ENCODE data around the gene MYRIP. TPM values are rescaled to one million over a fixed set of nuclear protein-coding genes. Genes with fewer than 3 reads are reported as not detected.
"Not testable (repeated sequence)": the region's sequence is repeated elsewhere in the genome, so short reads cannot be mapped to it uniquely, and the experiment has no call there.

The MYRIP gene
- total RNA-seq, 2 experiments from 2014 or later = not detected

DNA sequence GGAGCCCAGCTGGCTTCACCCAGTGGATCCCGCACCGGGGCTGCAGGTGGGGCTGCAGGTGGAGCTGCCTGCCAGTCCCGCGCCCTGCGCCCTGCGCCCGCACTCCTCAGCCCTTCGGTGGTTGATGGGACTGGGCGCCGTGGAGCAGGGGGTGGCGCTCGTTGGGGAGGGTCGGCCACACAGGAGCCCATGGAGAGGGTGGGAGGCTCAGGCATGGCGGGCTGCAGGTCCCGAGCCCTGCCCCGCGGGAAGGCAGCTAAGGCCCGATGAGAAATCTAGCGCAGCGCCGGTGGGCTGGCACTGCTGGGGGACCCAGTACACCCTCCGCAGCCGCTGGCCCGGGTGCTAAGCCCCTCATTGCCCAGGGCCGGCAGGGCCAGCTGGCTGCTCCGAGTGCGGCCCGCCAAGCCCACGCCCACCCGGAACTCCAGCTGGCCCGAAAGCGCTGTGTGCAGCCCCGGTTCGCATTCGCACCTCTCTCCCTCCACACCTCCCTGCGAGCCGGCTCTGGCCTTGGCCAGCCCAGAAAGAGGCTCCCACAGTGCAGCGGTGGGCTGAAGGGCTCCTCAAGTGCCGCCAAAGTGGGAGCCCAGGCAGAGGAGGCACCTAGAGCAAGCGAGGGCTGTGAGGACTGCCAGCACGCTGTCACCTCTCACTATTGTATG is 268.6 kb downstream of the MYRIP start:
- DNase-seq; POLR2A ChIA-PET; H3K4me3 Mint-ChIP-seq; H3K36me3 Mint-ChIP-seq (ENCODE audit: low read depth); H3K27me3 Mint-ChIP-seq; H3K9me3 Mint-ChIP-seq; H3K4me1 Mint-ChIP-seq; CTCF ChIA-PET; H3K27ac Mint-ChIP-seq: not testable (repeated sequence)

DNA sequence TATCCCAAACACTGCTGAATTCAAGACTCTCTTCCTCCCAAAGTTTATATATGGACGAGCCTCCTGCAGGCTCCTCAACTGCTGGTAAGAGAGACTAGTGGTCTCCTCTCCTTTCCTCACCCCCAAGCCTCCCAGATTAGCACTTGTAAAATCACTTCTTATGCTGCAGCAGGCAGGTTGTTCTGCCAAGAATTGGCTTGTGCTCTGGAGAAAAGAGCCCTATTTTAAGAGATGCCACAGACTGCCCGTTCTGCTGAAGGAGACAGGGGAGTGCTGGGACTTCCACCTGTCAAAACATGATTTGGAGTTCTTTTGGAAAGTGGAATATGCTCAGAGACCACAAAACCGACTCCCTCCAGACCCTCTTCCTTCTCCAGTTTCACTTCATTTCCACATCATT is 269.2 kb downstream of the MYRIP start:
- peaks cover 7% of the 10 kb centered on the region for H3K9me3 Mint-ChIP-seq
- H3K27me3 Mint-ChIP-seq = peaks cover 2% of the 10 kb centered on the region
- POLR2A ChIA-PET = no interaction called here
- no peak overlapping the region for H3K4me3 Mint-ChIP-seq
- no peak for DNase-seq
- CTCF ChIA-PET = no interaction called here
- H3K4me1 Mint-ChIP-seq = no peaks in the 10 kb centered on the region
- no peaks in the 10 kb centered on the region for H3K36me3 Mint-ChIP-seq (ENCODE audit: low read depth)
- no peak overlapping the region for H3K27ac Mint-ChIP-seq

DNA sequence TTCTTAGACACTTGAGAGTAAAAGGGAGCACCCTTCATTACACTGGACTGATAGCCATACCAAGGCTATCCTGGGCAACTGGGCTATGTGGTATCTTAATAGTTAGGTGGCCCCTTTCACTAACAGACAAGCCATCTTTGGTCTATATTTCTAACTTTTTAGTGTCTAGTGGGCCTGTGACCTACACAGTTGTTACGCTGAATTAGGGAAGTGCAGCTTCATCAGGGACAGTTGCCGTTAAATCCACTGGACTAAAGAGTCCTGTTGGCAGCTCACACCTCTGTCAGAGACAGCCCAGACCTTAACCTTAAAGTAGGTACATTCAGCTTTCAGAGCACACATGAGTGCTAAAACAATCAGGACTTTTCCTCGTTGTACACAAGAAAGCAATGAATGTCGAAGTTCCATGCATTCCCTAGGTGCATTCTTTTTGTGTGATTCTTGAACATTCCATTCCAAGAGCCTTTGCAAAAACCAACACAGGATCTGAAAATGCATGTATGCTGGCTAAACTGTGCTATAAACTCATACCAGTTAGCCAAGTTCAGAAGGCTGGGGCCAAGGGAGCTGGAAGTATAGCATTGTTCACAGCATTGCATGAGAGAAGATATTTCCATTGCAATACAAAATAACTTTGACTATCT is 269.9 kb downstream of the MYRIP start:
- Mint-ChIP-seq H3K36me3 (ENCODE audit: low read depth) (no peaks in the 10 kb centered on the region), H3K9me3 (peaks cover 7% of the 10 kb centered on the region), H3K27me3 (peaks cover 2% of the 10 kb centered on the region), H3K27ac (no peak overlapping the region), H3K4me1 (no peaks in the 10 kb centered on the region), H3K4me3 (no peak overlapping the region)
- CTCF ChIA-PET = no interaction called here
- POLR2A ChIA-PET = no interaction called here
- no peak for DNase-seq

DNA sequence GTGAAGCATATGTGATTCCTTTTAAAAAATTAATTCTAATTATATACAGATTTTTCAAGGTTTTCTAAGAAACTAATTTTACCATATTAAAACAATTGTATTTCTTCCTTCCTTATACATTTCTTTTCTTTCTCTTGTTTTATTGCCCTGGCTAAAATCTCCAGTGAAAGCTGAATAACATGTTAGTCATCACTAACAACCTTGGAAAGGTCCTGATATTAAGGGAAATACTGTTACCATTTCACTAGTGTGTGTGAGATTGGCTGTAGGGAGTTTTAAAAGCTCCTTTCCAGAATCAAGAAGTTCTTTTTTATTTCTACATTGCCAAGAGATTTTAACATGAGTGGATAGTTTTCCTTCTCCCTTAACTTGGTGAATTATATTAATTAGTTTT is 270.4 kb downstream of the MYRIP start:
- Mint-ChIP-seq H3K36me3 (ENCODE audit: low read depth) (no peaks in the 10 kb centered on the region), H3K4me1 (no peaks in the 10 kb centered on the region), H3K27ac (no peak overlapping the region), H3K4me3 (no peak overlapping the region), H3K27me3 (peaks cover 2% of the 10 kb centered on the region), H3K9me3 (peaks cover 7% of the 10 kb centered on the region)
- ChIA-PET CTCF (no interaction called here), POLR2A (no interaction called here)
- DNase-seq = no peak

DNA sequence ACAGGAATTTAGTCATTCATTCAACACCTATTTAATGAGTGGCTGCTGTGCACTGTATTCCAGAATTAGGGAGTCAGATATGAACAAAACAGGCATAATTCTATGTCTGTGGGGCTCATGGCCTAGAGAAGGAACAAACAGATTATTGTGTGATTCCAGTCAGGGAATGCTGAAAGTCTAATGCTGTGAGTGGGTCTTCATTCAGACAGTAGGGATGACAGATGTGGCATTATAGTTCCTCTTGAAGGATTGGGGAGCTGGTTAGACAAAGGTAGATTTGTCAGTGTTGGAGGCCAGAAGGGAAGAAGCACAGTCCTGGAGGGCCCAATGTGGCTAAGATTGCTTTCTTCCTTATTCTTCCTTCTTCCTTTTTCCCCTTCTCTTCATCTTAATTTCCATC is 273.7 kb downstream of the MYRIP start:
- Mint-ChIP-seq H3K4me3 (no peak overlapping the region), H3K27ac (no peak overlapping the region), H3K9me3 (peaks cover 7% of the 10 kb centered on the region), H3K27me3 (peaks cover 2% of the 10 kb centered on the region), H3K36me3 (ENCODE audit: low read depth) (no peaks in the 10 kb centered on the region), H3K4me1 (no peaks in the 10 kb centered on the region)
- ChIA-PET CTCF (no interaction called here), POLR2A (no interaction called here)
- DNase-seq = no peak

DNA sequence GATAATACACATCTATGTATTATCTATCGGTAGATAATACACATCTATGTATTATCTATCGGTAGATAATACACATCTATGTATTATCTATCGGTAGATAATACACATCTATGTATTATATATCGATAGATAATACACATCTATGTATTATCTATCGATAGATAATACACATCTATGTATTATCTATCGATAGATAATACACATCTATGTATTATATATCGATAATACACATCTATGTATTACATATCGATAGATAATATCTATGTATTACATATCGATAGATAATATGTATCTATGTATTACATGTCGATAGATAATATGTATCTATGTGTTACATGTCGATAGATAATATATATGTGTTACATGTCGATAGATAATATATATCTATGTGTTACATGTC is 275.0 kb downstream of the MYRIP start:
- CTCF ChIA-PET; H3K36me3 Mint-ChIP-seq (ENCODE audit: low read depth): not testable (repeated sequence)

DNA sequence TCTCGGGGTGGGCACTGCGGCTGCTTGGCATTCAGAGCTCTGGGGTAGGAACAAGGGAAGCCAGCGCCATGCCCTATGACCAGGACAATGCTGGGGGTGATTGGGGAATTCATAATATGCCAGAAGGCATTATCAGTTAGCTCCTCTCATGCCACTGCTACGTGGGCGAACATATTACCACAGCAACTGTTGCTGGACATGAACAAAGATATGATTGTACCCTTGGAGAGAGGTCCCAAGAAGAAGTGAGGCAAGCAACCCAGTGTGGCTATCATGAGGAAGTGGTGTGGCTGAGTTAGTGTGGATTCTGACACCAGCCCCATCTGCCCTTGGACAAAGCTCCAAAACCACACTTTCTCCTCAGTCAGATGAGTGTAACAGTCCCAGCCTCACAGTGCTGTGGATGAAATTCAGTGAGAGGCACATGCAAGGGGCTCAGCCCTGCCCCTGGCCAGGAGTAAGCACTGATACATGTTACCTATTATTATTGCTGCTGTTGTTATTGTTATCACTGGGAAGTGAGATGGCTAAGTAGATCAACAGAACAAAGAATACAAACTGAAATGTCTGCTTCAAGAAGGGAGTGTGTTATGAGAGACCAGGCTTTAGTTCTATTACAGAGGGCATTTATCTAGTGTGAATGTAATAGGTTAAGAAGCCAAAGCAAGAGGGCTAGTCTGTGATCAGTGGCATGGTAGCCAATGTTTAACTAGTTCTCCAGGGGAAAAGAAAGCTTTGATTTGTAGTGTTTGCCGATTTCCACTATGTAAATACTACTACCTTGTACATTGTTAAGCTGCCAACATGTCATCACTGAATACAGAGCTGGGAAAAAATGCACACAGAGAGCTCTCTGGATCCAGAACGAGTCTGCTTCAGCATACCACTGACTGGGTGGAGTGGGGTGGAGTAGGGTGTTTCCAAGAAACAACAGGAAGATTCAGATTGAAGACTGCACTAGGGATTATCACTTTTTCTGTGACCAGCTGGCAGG is 277.8 kb downstream of the MYRIP start:
- ChIA-PET CTCF (interaction anchor here (0.5 kb wide), 1 partner anchor 414 kb away, joined by 3 read pairs; no protein-coding TSS in a partner anchor), POLR2A (no interaction called here)
- no peak for DNase-seq
- no peaks in the 10 kb centered on the region for H3K4me1 Mint-ChIP-seq
- H3K9me3 Mint-ChIP-seq = peaks cover 2% of the 10 kb centered on the region
- H3K27me3 Mint-ChIP-seq = no peaks in the 10 kb centered on the region
- no peak overlapping the region for H3K4me3 Mint-ChIP-seq
- H3K27ac Mint-ChIP-seq = no peak overlapping the region
- H3K36me3 Mint-ChIP-seq (ENCODE audit: low read depth) = no peaks in the 10 kb centered on the region

More for the DNA sequence above, 275.0 kb downstream of the MYRIP start:
- H3K9me3 Mint-ChIP-seq, H3K4me1 Mint-ChIP-seq, DNase-seq, H3K4me3 Mint-ChIP-seq, POLR2A ChIA-PET, H3K27ac Mint-ChIP-seq, H3K27me3 Mint-ChIP-seq: not testable (repeated sequence)

DNA sequence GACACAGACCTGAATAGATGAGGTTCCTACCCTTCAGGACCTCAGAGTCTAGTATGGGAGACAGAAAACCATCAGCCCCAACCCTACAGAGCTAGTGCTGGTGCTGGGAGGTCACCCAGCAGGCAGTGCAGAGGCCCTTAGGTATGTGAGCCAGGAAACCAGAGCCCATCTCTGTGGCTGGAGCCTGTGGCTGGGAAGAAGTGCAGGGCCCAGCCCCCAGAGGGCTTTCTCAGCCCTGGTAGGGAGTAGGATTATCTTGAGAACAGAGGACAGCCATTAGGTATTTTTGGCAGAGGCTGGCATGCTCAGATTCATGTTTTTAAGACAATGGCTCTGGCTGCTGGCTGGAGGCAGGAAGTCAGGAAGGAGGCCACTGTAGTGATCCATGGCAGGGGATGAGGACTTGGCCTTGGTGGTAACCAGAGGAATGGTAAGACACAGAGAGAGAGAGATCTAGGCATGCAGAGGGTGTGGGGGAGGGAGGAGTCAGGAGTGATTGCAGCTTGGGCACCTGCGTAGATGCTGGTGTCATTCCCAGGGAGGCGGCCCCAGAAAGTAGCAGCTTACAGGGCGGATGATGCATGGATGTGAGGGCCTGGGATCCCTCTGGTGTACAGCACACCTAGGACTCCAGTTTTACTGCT is 279.2 kb downstream of the MYRIP start:
- Mint-ChIP-seq H3K9me3 (no peaks in the 10 kb centered on the region), H3K36me3 (ENCODE audit: low read depth) (no peaks in the 10 kb centered on the region), H3K27ac (no peak overlapping the region), H3K27me3 (no peaks in the 10 kb centered on the region), H3K4me3 (no peak overlapping the region), H3K4me1 (no peaks in the 10 kb centered on the region)
- DNase-seq = no peak
- ChIA-PET CTCF (no interaction called here), POLR2A (no interaction called here)

DNA sequence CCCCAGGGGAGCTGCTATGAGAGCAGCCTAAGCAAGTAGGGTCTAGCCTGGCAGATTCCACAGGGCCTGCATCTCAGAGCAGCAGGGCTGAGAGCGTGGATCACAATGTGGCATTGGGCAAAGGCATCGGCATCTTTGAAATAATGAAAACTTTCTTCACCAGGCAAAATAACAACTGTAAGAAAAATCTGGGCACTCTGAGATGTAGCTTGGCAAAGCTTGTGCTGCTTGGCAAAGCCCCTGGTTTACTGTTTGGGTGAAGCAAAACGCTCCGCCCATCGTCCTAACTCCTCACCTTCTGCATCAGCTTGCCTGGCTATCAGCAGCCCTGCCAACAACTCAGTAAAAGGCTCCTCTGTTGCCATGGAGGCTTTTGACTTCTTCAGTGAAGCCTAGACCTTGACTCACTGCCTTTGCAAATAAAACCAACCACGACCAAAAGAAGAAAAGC is 287.3 kb downstream of the MYRIP start:
- ChIA-PET POLR2A (no interaction called here), CTCF (no interaction called here)
- H3K9me3 Mint-ChIP-seq = no peaks in the 10 kb centered on the region
- H3K36me3 Mint-ChIP-seq (ENCODE audit: low read depth) = no peaks in the 10 kb centered on the region
- no peaks in the 10 kb centered on the region for H3K4me1 Mint-ChIP-seq
- peaks cover 11% of the 10 kb centered on the region for H3K27me3 Mint-ChIP-seq
- no peak overlapping the region for H3K4me3 Mint-ChIP-seq
- no peak overlapping the region for H3K27ac Mint-ChIP-seq
- no peak for DNase-seq

DNA sequence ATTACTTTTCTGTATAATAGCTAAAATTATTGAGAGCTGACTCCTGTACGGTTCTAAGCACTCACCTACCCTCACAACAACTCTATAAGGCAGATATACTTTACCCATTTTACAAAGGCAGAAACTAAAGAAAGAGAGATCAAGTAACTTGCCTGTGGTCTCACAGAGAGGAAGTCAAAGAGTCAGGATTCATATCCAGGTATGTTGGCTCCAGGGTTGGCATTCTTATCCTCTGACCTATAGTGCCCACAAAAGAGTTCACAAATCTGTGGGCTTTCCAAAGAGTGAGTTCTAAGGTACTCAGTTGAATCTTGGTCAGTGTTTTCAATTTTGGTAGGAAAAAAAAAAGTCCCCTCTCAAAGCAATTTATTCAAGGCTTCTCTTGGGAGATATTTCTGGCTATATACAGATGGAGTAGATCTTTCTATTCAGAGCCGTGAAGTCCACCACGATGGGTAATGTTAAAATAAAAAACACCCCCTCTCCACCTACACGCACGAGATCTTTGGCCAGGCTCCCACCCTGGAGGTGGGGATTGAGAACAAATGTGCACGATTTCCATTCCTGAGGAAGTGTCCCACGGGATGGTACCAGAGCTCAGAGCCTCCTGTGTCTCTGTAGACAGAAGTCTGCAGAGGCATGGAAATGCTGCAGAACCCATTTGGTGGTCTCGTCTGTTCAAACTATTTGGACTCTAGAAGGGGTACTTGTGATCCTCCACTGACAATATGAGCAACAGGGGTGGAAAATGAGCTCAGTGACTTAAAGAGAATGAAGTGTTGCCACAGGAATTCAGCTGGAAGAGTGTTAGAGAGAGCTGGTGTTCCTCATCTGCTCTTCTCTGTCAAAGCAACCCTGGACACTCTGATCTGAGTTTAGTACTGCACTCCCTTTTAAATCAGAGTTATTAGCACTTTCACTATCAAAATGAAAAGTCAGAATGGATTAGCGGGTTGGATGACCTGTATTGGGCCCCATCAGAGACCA is 288.0 kb downstream of the MYRIP start:
- Mint-ChIP-seq H3K4me3 (no peak overlapping the region), H3K36me3 (ENCODE audit: low read depth) (no peaks in the 10 kb centered on the region), H3K27ac (no peak overlapping the region), H3K9me3 (no peaks in the 10 kb centered on the region), H3K27me3 (peaks cover 11% of the 10 kb centered on the region), H3K4me1 (no peaks in the 10 kb centered on the region)
- ChIA-PET POLR2A (no interaction called here), CTCF (no interaction called here)
- DNase-seq = no peak

DNA sequence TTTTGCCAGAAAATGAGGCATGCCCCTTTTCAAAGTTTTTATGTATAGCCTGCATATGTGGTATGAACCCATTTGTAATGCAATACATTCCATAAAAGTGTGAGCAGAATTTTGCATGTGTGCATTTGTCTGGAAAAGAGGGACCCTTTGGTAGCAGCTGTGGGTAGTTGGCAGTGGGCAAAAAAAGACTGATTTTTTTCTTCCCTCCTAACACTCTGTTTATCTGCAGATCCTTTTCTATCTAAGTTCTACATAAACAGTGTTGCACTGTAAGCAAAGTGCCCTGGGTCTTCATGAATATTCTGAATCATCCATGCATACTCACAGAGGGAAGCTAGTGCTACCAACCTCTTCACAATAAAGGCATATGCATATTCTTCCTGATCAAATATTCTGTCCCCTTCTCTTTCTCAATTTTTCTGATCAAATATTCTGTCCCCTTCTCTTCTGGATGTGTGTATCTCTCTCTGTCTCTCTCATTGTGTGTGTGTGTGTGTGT is 288.9 kb downstream of the MYRIP start:
- CTCF ChIA-PET = no interaction called here
- Mint-ChIP-seq H3K36me3 (ENCODE audit: low read depth) (no peaks in the 10 kb centered on the region), H3K27me3 (peaks cover 11% of the 10 kb centered on the region), H3K4me3 (no peak overlapping the region), H3K9me3 (no peaks in the 10 kb centered on the region), H3K27ac (no peak overlapping the region), H3K4me1 (no peaks in the 10 kb centered on the region)
- POLR2A ChIA-PET = no interaction called here
- no peak for DNase-seq

DNA sequence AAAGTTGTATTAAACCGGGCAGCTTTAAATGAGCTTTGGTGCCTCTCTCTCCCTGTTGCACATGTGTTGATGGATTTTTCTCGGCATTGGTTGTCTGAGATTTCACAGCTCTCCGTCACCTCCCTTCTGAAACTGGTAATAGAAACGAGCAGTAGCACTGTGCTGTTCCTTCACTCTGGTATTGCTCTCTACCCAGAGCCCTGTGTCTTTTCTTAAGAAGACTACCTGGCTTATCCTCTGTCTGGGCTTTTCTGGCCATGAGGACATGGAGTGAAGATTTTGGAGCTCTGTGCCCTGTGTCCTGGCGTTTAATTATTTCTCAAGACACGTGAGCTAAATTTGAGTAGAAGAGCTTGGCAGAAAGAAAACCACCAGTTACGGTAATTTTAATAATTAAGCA is 290.5 kb downstream of the MYRIP start:
- Mint-ChIP-seq H3K36me3 (ENCODE audit: low read depth) (no peaks in the 10 kb centered on the region), H3K27me3 (peaks cover 11% of the 10 kb centered on the region), H3K27ac (no peak overlapping the region), H3K4me1 (no peaks in the 10 kb centered on the region), H3K9me3 (no peaks in the 10 kb centered on the region), H3K4me3 (no peak overlapping the region)
- POLR2A ChIA-PET = no interaction called here
- no peak for DNase-seq
- CTCF ChIA-PET = no interaction called here

Data from activated CD4-positive, alpha-beta T cell treated with anti-CD3 and anti-CD28 coated beads, Interleukin-2, amount 10 ng/mL, durations not matched to agents 7 days and 5 days (primary cell).